ENCODE data around the gene ATP5F1D.

The ATP5F1D gene

DNA sequence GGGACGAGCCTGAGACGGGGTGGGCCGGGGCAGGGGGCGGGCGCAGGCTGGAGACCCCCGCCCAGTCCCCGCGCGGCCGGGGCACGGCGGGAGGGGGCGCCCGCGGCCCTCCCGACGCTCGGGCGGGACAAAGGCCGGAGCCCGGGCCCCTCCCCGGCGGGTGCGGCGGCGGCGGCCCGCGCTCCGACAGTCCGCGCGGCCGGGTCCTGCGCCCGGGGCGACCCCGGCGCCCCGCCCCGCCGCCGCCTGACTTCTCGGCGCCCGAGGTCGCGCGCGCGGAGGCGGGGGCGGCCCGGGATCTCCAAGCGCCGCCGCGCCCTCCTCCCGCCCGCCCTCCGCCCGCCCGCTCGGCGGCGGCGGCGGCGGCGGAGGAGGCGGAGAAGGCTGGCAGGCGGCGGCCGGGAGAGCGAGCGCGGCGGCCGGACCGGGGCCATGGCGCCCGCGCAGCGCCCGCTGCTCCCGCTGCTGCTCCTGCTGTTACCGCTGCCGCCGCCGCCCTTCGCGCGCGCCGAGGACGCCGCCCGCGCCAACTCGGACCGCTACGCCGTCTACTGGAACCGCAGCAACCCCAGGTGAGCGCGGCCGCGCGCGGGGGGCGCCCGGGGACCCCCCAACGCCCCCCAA is 44.3 kb downstream of the ATP5F1D start, which contains the start of gene EFNA2:
Gene EFNA2, plus strand, starts transcription at position 137 of the 624 bp plus-strand sequence. Its CDS starts 296 bp downstream, at position 433.
- no peak within 1 kb of the TSS for H3K27ac ChIP-seq
- TF ChIP-seq, protein P1, sequence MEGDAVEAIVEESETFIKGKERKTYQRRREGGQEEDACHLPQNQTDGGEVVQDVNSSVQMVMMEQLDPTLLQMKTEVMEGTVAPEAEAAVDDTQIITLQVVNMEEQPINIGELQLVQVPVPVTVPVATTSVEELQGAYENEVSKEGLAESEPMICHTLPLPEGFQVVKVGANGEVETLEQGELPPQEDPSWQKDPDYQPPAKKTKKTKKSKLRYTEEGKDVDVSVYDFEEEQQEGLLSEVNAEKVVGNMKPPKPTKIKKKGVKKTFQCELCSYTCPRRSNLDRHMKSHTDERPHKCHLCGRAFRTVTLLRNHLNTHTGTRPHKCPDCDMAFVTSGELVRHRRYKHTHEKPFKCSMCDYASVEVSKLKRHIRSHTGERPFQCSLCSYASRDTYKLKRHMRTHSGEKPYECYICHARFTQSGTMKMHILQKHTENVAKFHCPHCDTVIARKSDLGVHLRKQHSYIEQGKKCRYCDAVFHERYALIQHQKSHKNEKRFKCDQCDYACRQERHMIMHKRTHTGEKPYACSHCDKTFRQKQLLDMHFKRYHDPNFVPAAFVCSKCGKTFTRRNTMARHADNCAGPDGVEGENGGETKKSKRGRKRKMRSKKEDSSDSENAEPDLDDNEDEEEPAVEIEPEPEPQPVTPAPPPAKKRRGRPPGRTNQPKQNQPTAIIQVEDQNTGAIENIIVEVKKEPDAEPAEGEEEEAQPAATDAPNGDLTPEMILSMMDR (IDR thresholded peaks at IDR 0.05): no peak
- peaks cover 3% of the 10 kb centered on the region for H3K4me1 ChIP-seq
- no peak within 1 kb of the TSS for H3K4me2 ChIP-seq (ENCODE audit: low read length)
- no peak within 1 kb of the TSS for H2AFZ ChIP-seq
- no peaks in the 10 kb centered on the region for H3K79me2 ChIP-seq
- H3K9me3 ChIP-seq (ENCODE audit: control insufficient read depth, low read length): no peaks in the 10 kb centered on the region
- H3K9ac ChIP-seq: no peak within 1 kb of the TSS
- no peaks in the 10 kb centered on the region for H3K36me3 ChIP-seq (ENCODE audit: control insufficient read depth, insufficient read depth, low read length)
- no peaks in the 10 kb centered on the region for H3K27me3 ChIP-seq (ENCODE audit: control insufficient read depth, insufficient read depth, low read length)
- no peak within 1 kb of the TSS for H3K4me3 ChIP-seq (ENCODE audit: low read depth, low read length)

GRCh38 chr19:1286487-1287353 is 45.2 kb downstream of the ATP5F1D start:
- Histone ChIP-seq H3K4me2 (ENCODE audit: low read length) (peak overlapping the region; percentile 44), H3K9me3 (ENCODE audit: control insufficient read depth, low read length) (no peaks in the 10 kb centered on the region), H3K4me1 (peaks cover 3% of the 10 kb centered on the region), H3K9ac (no peak overlapping the region), H3K79me2 (no peaks in the 10 kb centered on the region), H3K27ac (no peak overlapping the region), H3K36me3 (ENCODE audit: control insufficient read depth, insufficient read depth, low read length) (no peaks in the 10 kb centered on the region), H2AFZ (no peak overlapping the region), H3K4me3 (ENCODE audit: low read depth, low read length) (no peak overlapping the region), H3K27me3 (ENCODE audit: control insufficient read depth, insufficient read depth, low read length) (no peaks in the 10 kb centered on the region)
- TF ChIP-seq, protein P1 (IDR thresholded peaks at IDR 0.05): no peak

DNA sequence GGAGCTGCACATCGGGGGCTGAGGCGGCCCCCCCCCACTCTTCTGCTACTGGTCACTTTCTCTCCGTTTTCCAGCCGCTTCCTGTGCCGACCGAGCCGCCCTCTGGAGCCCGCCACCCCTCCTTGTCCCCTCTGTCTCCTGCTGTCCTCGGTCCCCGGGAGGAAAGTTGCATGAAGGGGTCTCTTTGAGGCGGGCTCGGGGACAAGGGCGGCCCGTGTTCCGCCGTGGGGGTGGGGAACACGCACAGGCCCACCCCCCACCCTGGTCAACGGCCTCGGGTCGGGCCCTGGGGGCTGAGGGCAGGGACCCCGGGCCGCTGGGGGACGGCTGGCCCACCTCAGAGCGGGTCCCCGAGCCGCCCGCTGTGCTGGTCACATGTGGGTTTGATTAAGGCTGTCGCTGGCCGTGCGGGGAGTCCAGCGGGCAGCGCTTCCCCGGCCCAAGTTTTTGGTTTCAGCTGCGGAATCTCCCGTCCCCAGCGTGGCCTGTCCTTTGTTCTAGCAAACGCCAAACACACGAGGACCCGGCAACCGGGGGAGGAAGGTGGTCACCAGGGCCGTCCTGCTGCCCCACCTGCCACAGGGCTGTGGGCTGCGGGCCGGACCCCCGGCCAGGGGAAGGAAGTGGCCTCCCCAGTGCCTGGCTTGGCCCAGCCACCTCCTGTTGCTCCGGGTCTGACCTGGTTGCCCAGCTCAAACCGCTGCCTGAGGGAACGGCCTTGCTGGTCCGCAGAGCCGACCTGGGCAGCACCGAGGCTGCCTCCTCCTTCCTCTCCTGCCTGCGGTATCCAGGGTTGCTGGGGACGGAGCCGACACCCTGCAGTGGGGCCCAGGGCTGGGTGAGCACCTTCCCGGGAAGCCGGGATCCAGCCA is 46.0 kb downstream of the ATP5F1D start:
- Histone ChIP-seq H3K9ac (no peak overlapping the region), H2AFZ (no peak overlapping the region), H3K4me2 (ENCODE audit: low read length) (peak overlapping the region; percentile 44), H3K4me1 (peaks cover 3% of the 10 kb centered on the region), H3K27me3 (ENCODE audit: control insufficient read depth, insufficient read depth, low read length) (no peaks in the 10 kb centered on the region), H3K79me2 (no peaks in the 10 kb centered on the region), H3K36me3 (ENCODE audit: control insufficient read depth, insufficient read depth, low read length) (no peaks in the 10 kb centered on the region), H3K4me3 (ENCODE audit: low read depth, low read length) (no peak overlapping the region), H3K27ac (no peak overlapping the region), H3K9me3 (ENCODE audit: control insufficient read depth, low read length) (no peaks in the 10 kb centered on the region)
- TF ChIP-seq, protein P1 (IDR thresholded peaks at IDR 0.05): no peak

- Histone ChIP-seq H3K4me1 (peaks cover 3% of the 10 kb centered on the region), H3K27ac (no peak overlapping the region), H3K9ac (no peak overlapping the region), H3K79me2 (no peaks in the 10 kb centered on the region), H3K4me2 (ENCODE audit: low read length) (peak overlapping the region; percentile 44), H3K27me3 (ENCODE audit: control insufficient read depth, insufficient read depth, low read length) (no peaks in the 10 kb centered on the region), H3K9me3 (ENCODE audit: control insufficient read depth, low read length) (no peaks in the 10 kb centered on the region), H2AFZ (no peak overlapping the region), H3K36me3 (ENCODE audit: control insufficient read depth, insufficient read depth, low read length) (no peaks in the 10 kb centered on the region), H3K4me3 (ENCODE audit: low read depth, low read length) (no peak overlapping the region)
- TF ChIP-seq, protein P1 (IDR thresholded peaks at IDR 0.05): no peak
Observed at GRCh38 chr19:1288226-1288612, 46.7 kb downstream of the ATP5F1D start.
